HG02763 (cell line): ENCODE results near the gene RPL35A.
A peak's percentile ranks its signal among the peaks of the same experiment; 100 is the strongest.
"Not testable (repeated sequence)": the region's sequence is repeated elsewhere in the genome, so short reads cannot be mapped to it uniquely, and the experiment has no call there.

Source experiments
- ATAC-seq: cut with Tn5 transposase; IDR thresholded peaks from one replicate; pipeline ENCODE4 v1.9.1; 2021; ENCODE audit warnings: mild to moderate bottlenecking, moderate library complexity; ENCODE audit not compliant: unreplicated experiment

Gene RPL35A

DNA sequence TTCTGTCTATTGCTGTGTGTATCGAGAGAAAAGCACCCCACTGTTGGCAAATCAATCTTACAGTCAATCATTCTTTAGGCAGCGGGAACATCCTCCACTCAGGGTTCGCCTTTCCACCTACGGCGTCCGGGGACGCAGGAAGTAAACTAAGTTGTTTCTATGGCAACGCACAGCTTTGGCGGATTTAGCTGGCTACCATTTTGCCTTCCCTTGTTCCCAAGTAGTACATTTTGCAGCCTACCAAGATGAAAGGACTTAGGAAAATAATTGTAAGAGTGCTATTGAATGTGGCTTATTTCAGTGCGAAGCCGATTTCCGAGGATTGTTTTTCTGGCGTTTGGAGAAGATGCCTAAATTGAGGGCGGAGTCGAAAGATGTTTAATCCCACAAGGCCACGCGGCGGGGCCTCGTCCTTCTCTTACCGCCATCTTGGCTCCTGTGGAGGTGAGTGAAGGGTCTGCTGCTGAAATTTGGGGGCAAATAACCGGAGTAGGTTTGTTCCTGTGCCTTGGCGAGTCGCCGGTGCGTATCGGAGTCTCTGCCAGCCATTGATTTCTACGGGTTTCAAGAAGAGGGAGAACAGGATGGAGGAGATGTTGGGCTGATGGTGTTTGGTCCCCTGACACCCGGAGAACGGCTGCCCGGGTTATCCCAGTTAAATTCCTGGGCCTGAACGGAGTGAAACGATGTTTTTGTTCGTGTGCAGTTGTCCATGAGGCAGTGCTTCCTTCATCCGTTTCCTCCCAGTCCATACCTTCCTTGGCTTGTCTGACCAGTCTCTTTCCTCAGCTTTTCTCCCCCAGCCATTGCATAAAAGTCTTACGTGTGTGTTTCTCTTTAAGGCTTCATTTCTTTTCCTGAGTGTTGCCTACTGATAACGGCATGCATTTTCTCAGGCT, at the start of gene RPL35A:
Gene RPL35A (plus strand): TSS at position 413 of the 899 bp plus-strand sequence. CDS start 778 bp downstream, outside the sequence.
- peak; percentile 90 for ATAC-seq

DNA sequence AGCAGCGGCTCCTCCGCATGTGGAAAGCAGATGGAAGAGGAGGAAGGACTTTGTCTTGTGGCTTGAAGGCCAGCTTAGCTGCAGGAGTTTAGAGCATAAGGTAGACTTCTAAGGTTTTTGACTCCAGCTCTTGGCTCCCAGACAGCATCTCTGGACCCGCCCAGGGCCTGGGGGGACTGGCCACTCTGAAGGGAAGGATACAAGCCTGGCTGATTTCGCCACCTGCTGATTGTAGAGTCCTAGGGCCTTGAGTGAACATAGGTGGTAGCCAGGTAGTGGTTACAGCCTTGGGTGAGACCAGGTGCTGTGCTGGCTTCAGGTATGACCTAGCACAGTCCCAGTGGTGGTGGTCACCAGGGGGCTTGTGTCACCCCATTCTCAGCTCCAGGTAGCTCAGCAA, 48.4 kb upstream of the RPL35A start:
- no peak for ATAC-seq

GRCh38 chr3:197906023-197906849, 43.8 kb upstream of the RPL35A start:
- peak; percentile 82 for ATAC-seq

DNA sequence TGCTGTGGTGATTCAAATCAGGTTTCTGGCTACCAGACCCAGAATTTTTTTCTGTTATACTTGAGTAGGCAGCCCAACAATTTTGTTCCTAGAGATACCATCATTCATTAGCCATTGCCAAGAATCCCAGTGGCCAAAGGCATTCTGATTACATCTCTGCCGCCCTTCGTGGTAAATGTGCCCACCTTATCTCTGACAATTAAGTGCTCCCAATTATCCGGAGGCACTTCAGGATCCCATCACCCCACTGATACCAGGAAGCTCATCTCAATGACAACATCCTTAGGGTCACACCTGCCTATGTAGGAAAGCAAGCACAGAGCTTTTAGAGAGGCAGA, 43.2 kb upstream of the RPL35A start:
- no peak for ATAC-seq

GRCh38 chr3:197907196-197907595, 42.8 kb upstream of the RPL35A start:
- ATAC-seq: no peak

- not testable (repeated sequence) for ATAC-seq
Observed at GRCh38 chr3:197908550-197908949, 41.4 kb upstream of the RPL35A start.

GRCh38 chr3:197908957-197909701, 40.9 kb upstream of the RPL35A start:
- ATAC-seq: no peak

DNA sequence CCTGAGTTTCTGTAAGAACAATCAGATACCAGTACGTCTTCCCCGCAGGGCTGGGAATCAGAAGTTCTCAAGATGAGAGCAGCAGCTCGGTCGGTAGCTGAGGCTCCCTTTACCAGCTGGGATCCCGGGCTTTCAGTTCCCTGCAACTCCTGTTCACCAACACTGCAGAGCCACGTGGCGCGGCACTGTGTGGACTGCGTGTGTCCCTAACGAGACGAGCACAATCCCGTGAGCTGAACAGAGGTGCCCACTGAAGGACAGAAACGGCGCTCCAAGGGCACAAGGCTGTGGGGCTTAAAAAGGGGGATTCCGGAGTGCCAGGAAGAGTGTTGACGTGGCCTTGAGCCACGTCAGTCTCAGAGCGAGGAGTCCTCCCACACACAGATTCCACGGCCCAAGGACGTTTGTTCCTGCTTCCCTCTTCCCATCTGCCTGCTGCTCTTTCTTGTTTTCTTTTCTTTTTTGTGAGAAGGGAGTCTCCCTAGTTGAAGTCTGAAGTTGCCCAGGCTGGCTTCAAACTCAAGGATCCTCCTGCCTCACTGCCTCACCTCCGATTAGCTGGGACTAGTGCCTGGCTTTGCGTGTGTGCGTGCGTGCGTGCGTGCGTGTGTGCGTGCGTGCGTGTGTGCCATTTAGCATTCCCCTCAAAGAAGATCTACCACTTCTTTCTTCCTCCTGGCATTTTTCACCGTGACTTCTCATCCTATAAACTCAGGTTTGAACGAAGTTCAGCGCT, 37.1 kb upstream of the RPL35A start:
- no peak for ATAC-seq

- no peak for ATAC-seq
Observed at GRCh38 chr3:197913641-197914380, 36.2 kb upstream of the RPL35A start.

GRCh38 chr3:197921429-197922275, 28.3 kb upstream of the RPL35A start:
- not testable (repeated sequence) for ATAC-seq

DNA sequence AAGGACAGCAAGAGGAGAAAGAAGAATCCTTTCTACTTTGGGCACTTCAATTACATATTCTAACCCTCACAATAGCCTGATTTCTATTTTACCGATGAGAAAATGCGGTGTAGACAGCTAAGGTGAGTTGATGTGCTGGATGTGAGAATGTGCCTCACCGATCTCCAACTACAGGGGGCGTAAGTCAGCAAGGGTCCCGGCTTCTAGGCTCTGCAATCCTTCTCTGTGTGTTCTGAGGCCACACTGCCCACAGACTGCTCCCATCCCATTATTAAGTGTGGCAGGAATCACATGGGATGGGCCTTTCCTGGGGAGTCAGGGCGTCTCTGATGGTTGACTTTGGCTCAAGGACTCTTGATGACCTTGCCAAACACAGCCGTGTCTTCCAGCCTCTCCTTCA, 23.6 kb upstream of the RPL35A start:
- no peak for ATAC-seq

- not testable (repeated sequence) for ATAC-seq
Observed at GRCh38 chr3:197927578-197927977, 22.4 kb upstream of the RPL35A start.

- ATAC-seq: no peak
Observed at GRCh38 chr3:197936819-197937384, 13.1 kb upstream of the RPL35A start.

DNA sequence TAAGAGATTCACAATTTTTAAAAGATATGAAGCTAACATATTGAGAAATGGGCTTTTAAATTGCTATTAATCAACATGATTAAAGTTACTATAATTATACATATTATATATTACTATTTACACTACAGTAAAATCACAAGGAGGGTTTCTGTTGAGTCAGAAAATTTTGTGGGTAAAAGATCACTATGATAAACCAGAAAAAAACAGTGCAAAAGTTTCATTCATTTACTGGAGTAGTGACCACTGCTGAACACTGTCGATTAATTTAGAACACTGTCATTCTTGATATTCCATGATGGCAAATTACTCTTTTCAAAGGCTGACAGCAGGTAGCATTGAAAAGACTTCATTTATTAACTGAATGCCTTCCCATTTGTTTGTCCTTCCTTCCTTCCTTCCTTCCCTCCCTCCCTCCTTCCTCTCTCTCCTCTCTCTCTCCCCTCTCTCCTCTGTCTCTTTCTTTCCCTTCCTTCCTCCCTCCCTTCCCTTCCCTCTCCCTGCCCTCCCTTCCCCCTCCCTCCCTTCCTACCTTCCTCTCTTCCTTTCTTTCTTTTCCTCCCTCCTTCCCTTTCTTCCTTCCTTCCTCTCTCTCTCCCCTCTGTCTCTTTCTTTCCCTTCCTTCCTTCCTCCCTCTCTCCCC, 9.1 kb upstream of the RPL35A start:
- ATAC-seq: no peak

DNA sequence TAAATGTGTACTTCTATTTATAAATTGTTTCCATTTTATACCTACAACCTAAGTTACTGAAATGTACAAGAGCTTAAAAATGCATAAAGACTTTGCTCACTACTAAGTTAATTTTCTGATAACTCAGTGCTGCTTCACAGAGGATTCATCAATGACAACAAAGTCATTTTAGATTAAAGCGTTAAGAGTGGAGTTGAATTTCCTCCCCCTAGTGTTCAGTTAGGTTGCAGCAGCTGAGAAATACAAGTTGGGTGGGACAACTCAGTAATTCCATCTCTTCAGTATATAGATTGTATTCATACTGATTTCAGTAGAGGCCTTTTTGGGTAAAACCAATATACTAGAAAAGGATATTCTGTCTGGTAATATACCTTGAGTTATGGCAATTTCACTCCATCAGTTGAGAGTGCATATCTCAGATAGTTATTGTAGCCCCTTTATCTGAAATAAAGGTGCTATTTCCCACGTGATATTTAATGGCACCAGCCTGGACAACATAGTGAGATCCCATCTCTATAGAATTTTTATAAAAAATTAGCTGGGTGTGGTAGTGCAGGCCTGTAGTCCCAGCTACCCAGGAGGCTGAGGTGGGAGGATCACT, 6.9 kb upstream of the RPL35A start:
- no peak for ATAC-seq

DNA sequence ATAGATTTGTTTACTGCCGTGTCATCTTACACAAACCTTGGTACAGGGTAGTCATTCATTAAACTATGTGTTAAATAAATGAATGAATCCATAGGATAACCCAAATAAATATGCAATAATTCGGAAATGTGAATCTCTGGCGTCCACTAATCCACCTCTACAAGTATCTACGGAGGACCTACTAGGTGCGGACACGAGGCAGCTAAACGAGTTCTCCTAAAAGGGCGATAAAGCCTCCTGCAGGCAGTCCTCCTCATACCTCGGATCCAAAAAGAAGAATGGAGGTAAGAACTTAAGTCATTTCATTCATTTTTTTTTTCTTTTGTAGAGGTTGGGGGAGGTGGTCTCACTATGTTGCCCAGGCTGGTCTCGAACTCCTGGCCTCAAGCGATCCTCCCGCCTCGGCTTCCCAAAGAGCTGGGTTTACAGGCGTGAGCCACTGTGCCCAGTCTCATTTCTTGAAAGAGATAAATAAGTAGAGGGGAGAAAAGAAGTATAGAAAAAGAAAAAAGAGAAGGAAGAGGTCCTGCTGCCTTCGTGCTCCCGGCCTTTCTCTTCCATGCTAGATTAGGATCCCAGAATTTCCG, 706 bp upstream of the RPL35A start:
- ATAC-seq: no peak

DNA sequence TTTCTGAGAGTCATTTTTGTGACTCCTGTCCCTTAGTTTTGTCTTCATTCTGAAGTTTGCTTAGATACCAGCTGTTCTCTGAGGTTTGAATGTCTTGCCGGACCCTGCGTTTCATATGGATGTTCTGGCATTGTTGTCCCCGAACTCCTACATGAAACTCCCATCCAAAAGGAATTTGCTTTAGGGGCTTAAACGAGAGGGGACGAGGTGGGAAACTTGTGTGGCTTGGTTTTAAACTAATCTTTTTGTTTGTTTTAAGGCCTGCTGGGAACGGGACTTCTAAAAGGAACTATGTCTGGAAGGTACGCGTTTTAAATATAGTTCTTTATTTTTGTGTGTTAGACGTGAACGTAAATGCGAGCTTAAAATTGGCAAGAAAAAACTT, 679 bp downstream of the RPL35A start:
- no peak for ATAC-seq
